ENCODE data around the gene ADAM12.

ADAM12 gene

DNA sequence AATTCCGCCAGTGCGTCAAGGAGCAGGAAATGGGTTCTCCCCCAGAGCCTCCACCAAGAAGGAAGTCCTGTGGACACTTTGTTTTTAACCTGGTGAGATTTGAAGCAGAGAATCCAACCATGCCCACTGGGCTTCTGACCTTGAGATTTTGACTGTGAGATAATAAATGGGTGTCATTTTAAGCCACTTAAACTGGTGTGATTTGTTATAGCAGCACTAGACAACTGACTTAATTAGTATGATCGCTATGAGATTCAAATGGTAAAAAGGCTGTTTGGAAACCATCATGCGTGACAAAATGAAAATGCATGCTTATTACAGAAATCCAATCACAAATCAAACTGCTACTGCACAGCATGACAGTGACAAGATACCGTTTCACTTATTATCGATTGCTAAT, 98.0 kb downstream of the ADAM12 start:
- POLR2A ChIA-PET = no interaction called here
- H3K4me3 ChIP-seq (ENCODE audit: low read depth, low read length) = no peak overlapping the region
- CTCF ChIA-PET = no interaction called here
- DNase-seq (ENCODE audit: low read depth, low spot score) = no peak
- TF ChIP-seq, protein P1, sequence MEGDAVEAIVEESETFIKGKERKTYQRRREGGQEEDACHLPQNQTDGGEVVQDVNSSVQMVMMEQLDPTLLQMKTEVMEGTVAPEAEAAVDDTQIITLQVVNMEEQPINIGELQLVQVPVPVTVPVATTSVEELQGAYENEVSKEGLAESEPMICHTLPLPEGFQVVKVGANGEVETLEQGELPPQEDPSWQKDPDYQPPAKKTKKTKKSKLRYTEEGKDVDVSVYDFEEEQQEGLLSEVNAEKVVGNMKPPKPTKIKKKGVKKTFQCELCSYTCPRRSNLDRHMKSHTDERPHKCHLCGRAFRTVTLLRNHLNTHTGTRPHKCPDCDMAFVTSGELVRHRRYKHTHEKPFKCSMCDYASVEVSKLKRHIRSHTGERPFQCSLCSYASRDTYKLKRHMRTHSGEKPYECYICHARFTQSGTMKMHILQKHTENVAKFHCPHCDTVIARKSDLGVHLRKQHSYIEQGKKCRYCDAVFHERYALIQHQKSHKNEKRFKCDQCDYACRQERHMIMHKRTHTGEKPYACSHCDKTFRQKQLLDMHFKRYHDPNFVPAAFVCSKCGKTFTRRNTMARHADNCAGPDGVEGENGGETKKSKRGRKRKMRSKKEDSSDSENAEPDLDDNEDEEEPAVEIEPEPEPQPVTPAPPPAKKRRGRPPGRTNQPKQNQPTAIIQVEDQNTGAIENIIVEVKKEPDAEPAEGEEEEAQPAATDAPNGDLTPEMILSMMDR (IDR thresholded peaks at IDR 0.05; ENCODE audit: insufficient read depth, low read length, missing control alignments) = no peak

DNA sequence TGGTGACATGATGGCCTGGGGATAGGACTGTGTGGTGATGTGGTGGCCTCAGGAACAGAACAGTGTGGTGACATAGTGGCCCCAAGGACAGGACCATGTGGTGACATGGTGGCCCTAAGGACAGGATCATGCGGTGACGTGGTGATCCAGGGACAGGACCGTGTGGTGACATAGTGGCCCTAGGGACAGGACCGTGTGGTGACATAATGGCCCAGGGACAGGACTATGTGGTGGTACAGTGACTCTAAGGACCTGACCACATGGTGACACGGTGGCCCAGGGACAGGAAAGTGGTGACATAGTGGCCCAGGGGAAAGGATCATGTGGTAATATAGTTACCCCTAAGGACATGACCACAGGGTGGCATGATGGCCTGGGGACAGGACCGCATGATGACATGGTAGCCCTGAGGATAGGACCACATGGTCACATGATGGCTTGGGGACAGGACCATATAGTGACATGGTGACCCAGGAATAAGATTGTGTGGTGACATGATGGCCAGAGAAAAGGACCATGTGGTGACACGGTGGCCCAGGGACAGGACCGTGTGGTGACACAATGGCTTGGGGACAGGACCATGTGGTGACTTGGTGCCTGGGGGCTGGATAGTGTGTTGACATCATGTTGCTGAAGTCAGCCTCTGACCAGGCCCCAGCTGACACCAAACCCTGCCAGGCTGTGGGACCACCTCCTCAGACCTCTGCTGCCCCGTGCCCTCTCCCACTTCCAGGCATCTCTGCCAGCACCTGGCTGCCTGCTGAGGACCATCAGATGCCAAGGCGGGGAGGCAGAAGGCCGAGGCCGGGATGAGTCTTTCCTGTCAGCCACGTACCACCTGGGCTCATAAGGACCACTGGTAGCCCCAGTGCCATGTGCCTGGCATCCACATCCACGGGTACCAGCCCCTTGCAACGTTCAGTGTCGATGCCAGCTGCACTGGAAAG, 99.5 kb downstream of the ADAM12 start:
- H3K4me3 ChIP-seq (ENCODE audit: low read depth, low read length) = no peak overlapping the region
- TF ChIP-seq, protein P1 (IDR thresholded peaks at IDR 0.05; ENCODE audit: insufficient read depth, low read length, missing control alignments) = no peak
- ChIA-PET CTCF (no interaction called here), POLR2A (no interaction called here)
- no peak for DNase-seq (ENCODE audit: low read depth, low spot score)

DNA sequence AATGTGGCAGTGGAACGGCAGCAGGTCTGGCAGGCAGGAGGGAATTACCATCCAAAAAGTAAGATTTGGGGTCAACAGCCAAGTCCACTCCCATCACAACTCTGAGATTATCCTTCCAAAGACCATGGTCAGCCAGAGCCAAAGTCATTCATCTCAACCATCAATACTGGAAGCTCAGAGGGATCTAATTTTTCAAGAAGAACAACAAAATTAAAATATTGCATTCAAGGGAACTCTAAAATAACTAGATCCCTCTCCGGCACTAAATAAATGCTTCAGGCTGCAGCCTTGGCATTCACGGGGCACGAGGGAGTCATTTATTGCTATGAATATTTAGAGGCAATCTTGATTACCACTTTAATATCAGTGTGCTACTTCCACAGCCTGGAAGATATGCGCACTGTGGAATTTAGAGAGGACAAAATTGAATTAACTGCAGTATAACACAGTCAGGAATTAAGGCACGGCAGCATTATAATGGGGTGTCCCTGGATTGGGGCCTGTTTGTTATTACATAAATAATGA, 102.0 kb downstream of the ADAM12 start:
- POLR2A ChIA-PET = no interaction called here
- TF ChIP-seq, protein P1 (IDR thresholded peaks at IDR 0.05; ENCODE audit: insufficient read depth, low read length, missing control alignments) = no peak
- CTCF ChIA-PET = interaction anchor here (2.9 kb wide), 1 partner anchor 11 kb away, joined by 12 read pairs; no protein-coding TSS in a partner anchor
- no peak for DNase-seq (ENCODE audit: low read depth, low spot score)
- H3K4me3 ChIP-seq (ENCODE audit: low read depth, low read length) = no peak overlapping the region

DNA sequence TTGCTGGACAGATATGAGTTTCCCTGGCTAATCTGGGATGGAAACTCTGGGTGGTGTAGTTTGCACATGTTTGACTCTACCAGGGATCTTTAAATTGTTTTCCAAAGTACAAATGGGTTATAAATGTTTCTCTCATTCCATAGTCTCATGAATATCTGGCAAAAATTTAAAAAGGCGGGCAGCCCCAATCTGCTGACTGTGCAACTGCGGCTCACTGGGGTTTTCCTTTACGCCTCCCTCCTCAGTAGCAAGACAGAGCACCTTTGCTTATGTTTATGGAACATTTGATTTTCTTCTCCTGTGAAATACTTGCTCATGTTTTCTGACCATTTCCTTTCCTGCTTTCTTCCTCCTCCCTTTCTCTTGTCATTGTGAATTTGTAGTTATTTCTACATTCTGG, 105.0 kb downstream of the ADAM12 start:
- ChIA-PET POLR2A (interaction anchor here (0.6 kb wide), 1 partner anchor 453 kb away, joined by 3 read pairs; no protein-coding TSS in a partner anchor), CTCF (no interaction called here)
- no peak overlapping the region for H3K4me3 ChIP-seq (ENCODE audit: low read depth, low read length)
- DNase-seq (ENCODE audit: low read depth, low spot score) = no peak
- TF ChIP-seq, protein P1 (IDR thresholded peaks at IDR 0.05; ENCODE audit: insufficient read depth, low read length, missing control alignments) = no peak

DNA sequence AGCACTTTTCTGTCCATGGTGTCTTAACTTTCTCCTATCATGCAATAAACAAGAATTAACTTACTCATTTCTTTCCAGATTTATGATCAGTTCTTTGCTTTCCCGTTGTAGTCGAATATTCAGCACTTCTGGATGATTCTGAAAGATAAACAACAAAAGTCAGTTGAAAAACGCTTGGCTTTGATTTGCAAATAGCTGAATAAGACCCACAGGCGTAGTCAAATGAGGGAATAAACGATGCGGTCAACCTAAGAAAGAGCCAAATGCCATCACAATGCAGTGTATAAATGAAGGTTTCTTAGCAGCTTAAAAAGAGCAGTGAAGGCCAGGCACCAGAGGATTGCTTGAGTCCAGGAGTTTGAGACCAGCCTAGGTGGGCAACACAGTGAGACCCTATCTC, 109.4 kb downstream of the ADAM12 start:
- CTCF ChIA-PET = interaction anchor here (0.9 to 1.0 kb wide), 2 partner anchors 11 to 18 kb away, joined by 3 read pairs; no protein-coding TSS in a partner anchor
- TF ChIP-seq, protein P1 (IDR thresholded peaks at IDR 0.05; ENCODE audit: insufficient read depth, low read length, missing control alignments) = no peak
- H3K4me3 ChIP-seq (ENCODE audit: low read depth, low read length) = no peak overlapping the region
- POLR2A ChIA-PET = no interaction called here
- DNase-seq (ENCODE audit: low read depth, low spot score) = no peak

DNA sequence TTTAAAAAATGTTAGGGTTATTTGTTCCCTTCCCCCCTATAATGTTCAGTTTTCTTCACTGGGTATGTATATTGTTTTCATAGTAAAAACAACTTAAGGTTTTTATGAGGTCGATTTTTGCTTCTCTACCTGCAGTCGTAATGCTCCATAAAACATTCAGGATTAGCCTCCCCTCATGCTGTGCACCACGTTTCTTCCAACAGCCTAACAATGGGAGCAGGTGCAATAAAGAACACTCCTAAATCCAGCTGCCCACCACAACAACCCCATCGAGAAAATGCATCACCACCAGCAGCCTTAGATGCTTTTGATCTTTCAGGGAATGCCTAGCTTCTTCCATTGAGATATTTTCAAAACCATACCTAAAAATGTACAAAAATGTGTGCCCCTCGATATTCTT, 111.1 kb downstream of the ADAM12 start:
- DNase-seq (ENCODE audit: low read depth, low spot score) = no peak
- POLR2A ChIA-PET = no interaction called here
- TF ChIP-seq, protein P1 (IDR thresholded peaks at IDR 0.05; ENCODE audit: insufficient read depth, low read length, missing control alignments) = no peak
- CTCF ChIA-PET = interaction anchor here (1.3 to 1.4 kb wide), 2 partner anchors 142 to 294 kb away, joined by 3 to 4 read pairs; no protein-coding TSS in a partner anchor
- no peak overlapping the region for H3K4me3 ChIP-seq (ENCODE audit: low read depth, low read length)

All from AG04449 (cell line).